ENCODE measurements around the gene CCNY.

GRCh38 chr10:35511647-35512046 lies 175.3 kb downstream of the CCNY start:
- TF ChIP-seq CTCF (IDR thresholded peaks at IDR 0.05; ENCODE audit: low read depth, low read length, poor library complexity, severe bottlenecking) (no peak), EZH2phosphoT487 (IDR thresholded peaks at IDR 0.05; ENCODE audit: borderline replicate concordance, low read length) (no peak)

All from DOHH2 (cell line).